ENCODE results near the gene RPL13A. TPM values are rescaled to one million over a fixed set of nuclear protein-coding genes. Genes with fewer than 3 reads are reported as not detected.

RPL13A gene
- total and polyA plus RNA-seq, 9 of the 15 experiments (the other 6 are each of a cell fraction or from before 2014, with no cell fraction given) = 1,744 to 5,482 (median 2,949) TPM

- TF ChIP-seq RBM22 (IDR thresholded peaks at IDR 0.05; ENCODE audit: low read depth, low read length, poor library complexity, severe bottlenecking) = peak; percentile 83
- no peak for TF ChIP-seq CREBBP (IDR thresholded peaks at IDR 0.05; ENCODE audit: low read depth, low read length)
- peak; percentile 79 for TF ChIP-seq POLR2G (IDR thresholded peaks at IDR 0.05; ENCODE audit: low read depth, low read length)
- no peak for TF ChIP-seq MBD1 (CRISPR knock-in tag; IDR thresholded peaks at IDR 0.05)
- TF ChIP-seq ZNF280B (CRISPR knock-in tag; IDR thresholded peaks at IDR 0.05) = no peak
- peak in 1 of 3 experiments; percentile 88; a peak in 2 of 6 replicates for TF ChIP-seq ZBTB11 (CRISPR knock-in tag; IDR thresholded peaks at IDR 0.05)
- 0 out of 2 replicates have a peak, but pooled peaks have one; percentile 11 for TF ChIP-seq JUN (IDR thresholded peaks at IDR 0.05; ENCODE audit: borderline replicate concordance, low read depth, low read length)
- TF ChIP-seq JUN (CRISPR knock-in tag; IDR thresholded peaks at IDR 0.05; ENCODE audit: borderline replicate concordance) = no peak
- no peak; the same call in 1 of the 2 replicates for TF ChIP-seq ZNF740 (CRISPR knock-in tag; IDR thresholded peaks at IDR 0.05)
- TF ChIP-seq ZNF740 (tag; IDR thresholded peaks at IDR 0.05) = no peak
- no peak for TF ChIP-seq ZNF764 (CRISPR knock-in tag; IDR thresholded peaks at IDR 0.05; ENCODE audit: low read depth)
- no peak for TF ChIP-seq ZNF232 (CRISPR knock-in tag; IDR thresholded peaks at IDR 0.05)
- no peak for TF ChIP-seq MTF1 (CRISPR knock-in tag; IDR thresholded peaks at IDR 0.05; ENCODE audit: borderline replicate concordance)
- no peak for TF ChIP-seq POLR2H (tag; IDR thresholded peaks at IDR 0.05; ENCODE audit: low read depth)
- no peak for TF ChIP-seq ATF1 (CRISPR knock-in tag; IDR thresholded peaks at IDR 0.05)
- TF ChIP-seq ATF1 (tag; IDR thresholded peaks at IDR 0.05) = peak; percentile 80
- TF ChIP-seq ZZZ3 (IDR thresholded peaks at IDR 0.05) = no peak
Observed at GRCh38 chr19:49443366-49444099, 43.9 kb upstream of the RPL13A start (continued).
